ENCODE data around the gene TLE3.

TLE3 gene

DNA sequence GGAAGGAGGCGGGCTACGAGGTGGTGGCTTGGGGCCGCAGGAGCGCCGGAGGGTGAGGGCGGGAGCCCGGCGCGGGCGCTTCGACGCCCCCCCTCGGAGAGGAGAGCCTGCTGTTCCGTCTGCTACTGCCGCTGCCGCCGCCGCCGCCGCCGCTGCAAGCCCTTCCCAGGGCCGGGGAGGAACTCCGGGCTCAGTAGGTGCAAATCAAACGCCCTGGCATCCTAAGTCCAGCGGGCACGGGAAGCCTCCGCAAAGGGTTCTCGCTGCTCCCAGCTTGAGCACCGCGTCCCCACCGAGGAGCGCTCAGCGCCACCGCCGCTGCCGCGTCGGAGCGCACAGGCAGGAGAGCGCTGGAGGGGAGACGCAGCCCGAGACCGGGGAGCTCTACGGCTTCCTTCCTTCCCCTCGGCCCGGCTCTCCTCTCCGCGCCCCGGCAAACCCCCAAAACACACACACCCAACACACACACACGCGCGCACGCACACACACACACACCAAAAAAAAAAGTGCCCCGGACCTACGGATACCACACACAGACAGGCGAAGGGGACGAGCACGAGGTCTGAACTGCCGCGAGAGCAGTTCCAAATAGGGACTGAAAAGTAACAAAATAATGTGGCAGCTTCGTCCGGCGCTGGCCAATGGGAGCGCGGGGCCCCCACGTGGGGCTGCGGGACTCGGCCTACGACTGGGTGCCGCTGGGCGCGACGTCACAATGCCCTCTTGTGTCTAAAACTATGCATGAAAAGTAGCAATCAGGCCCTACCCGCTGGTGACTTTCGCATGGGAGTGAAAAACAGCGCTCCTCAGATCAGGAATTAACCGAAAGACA is at the start of gene TLE3:
Gene TLE3 (minus strand): TSS at position 597 of the 832 bp plus-strand sequence. CDS start 1,119 bp downstream, outside the sequence.
- no peak for TF ChIP-seq EZH2 (IDR thresholded peaks at IDR 0.05)
- peak; percentile 96 for TF ChIP-seq POLR2AphosphoS5 (IDR thresholded peaks at IDR 0.05; ENCODE audit: borderline replicate concordance, low read depth, low read length)

DNA sequence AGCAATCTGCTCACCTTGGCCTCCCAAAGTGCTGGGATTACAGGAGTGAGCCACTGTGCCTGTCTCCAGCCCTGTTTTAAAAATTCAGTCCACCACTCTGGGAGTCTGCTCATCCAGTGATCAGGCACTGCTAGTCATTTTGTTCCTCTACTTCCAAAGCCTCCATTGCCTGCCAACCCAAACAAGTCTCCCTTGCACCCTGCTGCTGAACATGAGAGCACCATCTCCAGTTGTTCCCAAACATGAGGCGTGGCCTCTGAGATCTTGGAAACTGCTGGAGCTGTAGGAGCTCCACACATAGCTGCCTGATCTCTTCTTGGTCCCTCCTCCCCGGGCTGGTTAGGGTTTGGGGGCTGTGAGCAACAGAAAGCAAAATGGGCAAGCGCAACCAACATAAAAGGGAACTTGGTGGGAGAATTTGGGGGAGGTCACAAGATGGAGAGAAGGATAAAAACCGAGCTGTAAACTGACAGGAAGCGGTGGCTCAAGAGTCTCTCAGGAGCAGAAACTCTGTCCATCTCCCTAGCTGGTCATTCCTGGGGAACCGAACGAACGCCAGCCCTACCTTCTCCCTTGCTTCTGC is 49.6 kb upstream of the TLE3 start:
- TF ChIP-seq POLR2AphosphoS5 (IDR thresholded peaks at IDR 0.05; ENCODE audit: borderline replicate concordance, low read depth, low read length) (no peak), EZH2 (IDR thresholded peaks at IDR 0.05) (no peak), FOXP2 (optimal IDR thresholded peaks at IDR 0.05; ENCODE audit: control extremely low read depth, extremely low read length, insufficient read depth) (no peak)
- Histone ChIP-seq H3K9ac (ENCODE audit: insufficient read length) (no peak overlapping the region), H3K36me3 (ENCODE audit: insufficient read depth, low read length) (no peaks in the 10 kb centered on the region), H3K4me3 (no peak overlapping the region), H3K27ac (no peak overlapping the region), H3K9me3 (ENCODE audit: low read depth, low read length) (no peaks in the 10 kb centered on the region)
- DNase-seq (ENCODE audit: low read depth, low spot score) = no peak

More for the DNA sequence above, at the start of gene TLE3:
- Histone ChIP-seq H3K9me3 (ENCODE audit: low read depth, low read length) (no peaks in the 10 kb centered on the region), H3K27ac (peak within 1 kb of the TSS; percentile 75), H3K9ac (ENCODE audit: insufficient read length) (peak within 1 kb of the TSS; percentile 94), H3K36me3 (ENCODE audit: insufficient read depth, low read length) (peaks cover 27% of the 10 kb centered on the region), H3K4me3 (peak within 1 kb of the TSS; percentile 99)
- peak; percentile 92 for DNase-seq (ENCODE audit: low read depth, low spot score)

DNA sequence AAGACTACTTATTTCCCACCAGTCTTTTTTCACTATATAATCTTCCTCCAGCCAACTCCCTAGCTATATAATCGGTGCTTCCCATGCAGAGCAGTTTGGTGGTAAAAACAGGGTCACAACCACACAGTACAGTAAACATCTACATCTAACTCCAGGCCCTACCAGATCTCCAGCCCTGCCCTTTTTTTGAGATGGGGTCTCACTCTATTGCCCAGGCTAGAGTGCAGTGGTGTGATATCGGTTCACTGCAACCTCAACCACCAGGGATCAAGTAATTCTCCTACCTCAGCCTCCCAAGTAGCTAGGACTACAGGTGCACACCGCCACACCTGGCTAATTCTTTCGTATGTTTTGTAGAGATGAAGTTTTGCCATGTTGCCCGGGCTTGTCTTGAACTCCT is 49.1 kb upstream of the TLE3 start:
- Histone ChIP-seq H3K9me3 (ENCODE audit: low read depth, low read length) (no peaks in the 10 kb centered on the region), H3K27ac (no peak overlapping the region), H3K36me3 (ENCODE audit: insufficient read depth, low read length) (no peaks in the 10 kb centered on the region), H3K9ac (ENCODE audit: insufficient read length) (no peak overlapping the region), H3K4me3 (no peak overlapping the region)
- DNase-seq (ENCODE audit: low read depth, low spot score) = no peak
- TF ChIP-seq POLR2AphosphoS5 (IDR thresholded peaks at IDR 0.05; ENCODE audit: borderline replicate concordance, low read depth, low read length) (no peak), FOXP2 (optimal IDR thresholded peaks at IDR 0.05; ENCODE audit: control extremely low read depth, extremely low read length, insufficient read depth) (no peak), EZH2 (IDR thresholded peaks at IDR 0.05) (no peak)

DNA sequence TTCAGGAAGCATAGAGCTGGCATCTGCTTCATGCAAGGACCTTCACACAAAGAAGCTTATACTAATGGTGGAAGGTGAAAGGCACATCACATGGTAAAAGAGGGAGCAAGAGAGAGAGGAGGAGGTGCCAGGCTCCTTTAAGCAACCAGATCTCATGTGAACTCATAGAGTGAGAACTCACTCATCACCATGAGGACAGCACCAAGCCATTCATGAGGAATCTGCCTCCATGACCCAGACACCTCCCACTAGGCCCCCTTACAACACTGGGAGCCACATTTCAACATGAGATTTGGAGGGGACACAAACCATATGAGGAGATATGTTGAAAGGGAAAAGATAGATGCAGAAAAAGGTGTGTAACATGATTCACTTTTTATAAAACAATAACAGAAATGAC is 48.4 kb upstream of the TLE3 start:
- Histone ChIP-seq H3K27ac (no peak overlapping the region), H3K36me3 (ENCODE audit: insufficient read depth, low read length) (no peaks in the 10 kb centered on the region), H3K9ac (ENCODE audit: insufficient read length) (no peak overlapping the region), H3K9me3 (ENCODE audit: low read depth, low read length) (no peaks in the 10 kb centered on the region), H3K4me3 (no peak overlapping the region)
- DNase-seq (ENCODE audit: low read depth, low spot score) = no peak
- TF ChIP-seq EZH2 (IDR thresholded peaks at IDR 0.05) (no peak), FOXP2 (optimal IDR thresholded peaks at IDR 0.05; ENCODE audit: control extremely low read depth, extremely low read length, insufficient read depth) (no peak), POLR2AphosphoS5 (IDR thresholded peaks at IDR 0.05; ENCODE audit: borderline replicate concordance, low read depth, low read length) (no peak)

DNA sequence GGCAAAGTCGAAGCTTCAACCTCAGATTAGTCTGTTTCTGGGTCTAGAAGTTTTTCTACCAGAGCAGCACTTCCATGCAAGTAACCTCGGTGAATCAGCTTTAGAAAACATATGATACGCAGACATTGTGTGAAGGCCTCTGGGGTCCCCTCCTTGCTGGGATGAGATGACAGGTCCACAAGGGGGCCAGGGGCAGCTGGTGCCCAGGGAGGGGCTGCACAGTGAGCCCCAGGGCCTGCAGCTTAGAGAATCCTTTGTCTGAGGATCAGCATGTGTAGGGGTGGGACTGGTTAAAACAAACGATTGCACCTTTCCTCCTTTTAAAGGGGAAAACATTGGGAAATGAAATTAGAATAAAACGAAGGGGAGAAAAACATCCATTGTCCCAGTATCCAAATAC is 47.5 kb upstream of the TLE3 start:
- no peak overlapping the region for H3K9ac ChIP-seq (ENCODE audit: insufficient read length)
- H3K36me3 ChIP-seq (ENCODE audit: insufficient read depth, low read length) = no peaks in the 10 kb centered on the region
- no peak for DNase-seq (ENCODE audit: low read depth, low spot score)
- H3K27ac ChIP-seq = no peak overlapping the region
- TF ChIP-seq EZH2 (IDR thresholded peaks at IDR 0.05) = no peak
- TF ChIP-seq FOXP2 (optimal IDR thresholded peaks at IDR 0.05; ENCODE audit: control extremely low read depth, extremely low read length, insufficient read depth) = no peak
- no peak for TF ChIP-seq POLR2AphosphoS5 (IDR thresholded peaks at IDR 0.05; ENCODE audit: borderline replicate concordance, low read depth, low read length)
- no peaks in the 10 kb centered on the region for H3K9me3 ChIP-seq (ENCODE audit: low read depth, low read length)
- H3K4me3 ChIP-seq = no peak overlapping the region

DNA sequence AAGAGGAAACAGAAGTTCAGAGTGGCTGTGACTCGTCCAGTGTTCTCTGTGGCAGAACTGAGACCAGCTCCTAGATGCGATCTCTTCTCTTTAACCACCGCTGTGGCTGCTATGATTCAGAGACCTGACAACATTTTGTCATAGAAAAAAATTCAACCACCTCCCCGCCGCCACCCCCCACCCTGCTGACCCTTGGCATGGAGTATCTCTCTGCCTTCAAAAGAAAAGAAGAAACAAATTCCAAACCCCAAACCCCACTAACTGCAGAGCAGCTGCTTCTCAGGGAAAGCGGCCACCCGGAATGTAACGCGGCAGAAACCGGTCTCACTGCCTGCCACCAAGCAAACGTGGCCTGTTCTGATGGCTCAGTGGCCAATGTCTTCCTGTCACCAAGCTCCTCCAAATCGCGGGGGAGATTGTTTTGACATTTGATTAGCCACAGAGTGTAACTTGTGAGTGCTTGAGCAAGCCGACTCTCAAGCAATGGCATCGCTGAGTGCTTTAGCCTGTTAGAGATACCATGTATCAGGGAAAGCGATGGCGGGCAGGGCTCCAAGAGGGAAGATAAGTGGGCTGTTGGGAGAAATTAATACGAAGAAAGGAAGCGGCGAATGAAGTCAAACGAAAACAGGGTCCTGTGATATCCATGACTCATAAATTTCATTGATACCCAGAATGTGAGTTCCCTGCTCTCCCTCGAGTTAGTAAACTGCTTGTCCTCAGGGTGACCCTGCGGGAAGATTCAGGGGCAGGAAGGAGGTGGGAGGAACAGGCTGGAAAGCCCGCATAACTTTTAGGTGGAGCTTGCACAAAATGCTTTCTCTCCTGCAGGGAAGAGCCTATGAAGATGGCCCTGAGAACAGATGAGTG is 44.8 kb upstream of the TLE3 start:
- Histone ChIP-seq H3K9me3 (ENCODE audit: low read depth, low read length) (no peaks in the 10 kb centered on the region), H3K4me3 (no peak overlapping the region), H3K9ac (ENCODE audit: insufficient read length) (no peak overlapping the region), H3K27ac (no peak overlapping the region), H3K36me3 (ENCODE audit: insufficient read depth, low read length) (no peaks in the 10 kb centered on the region)
- peak; percentile 8 for DNase-seq (ENCODE audit: low read depth, low spot score)
- TF ChIP-seq FOXP2 (optimal IDR thresholded peaks at IDR 0.05; ENCODE audit: control extremely low read depth, extremely low read length, insufficient read depth) = no peak

DNA sequence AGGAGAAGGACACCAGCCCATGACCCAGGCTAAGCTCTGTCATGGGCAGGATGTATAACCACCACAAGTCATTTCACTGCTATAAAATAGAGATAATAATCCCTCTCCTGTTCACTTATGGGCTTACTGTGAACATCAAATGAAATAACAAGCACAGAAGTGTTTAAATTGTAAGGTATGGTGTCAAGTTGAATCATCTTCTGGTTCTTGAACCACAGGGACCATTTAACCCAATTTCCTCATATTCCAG is 44.3 kb upstream of the TLE3 start:
- no peak overlapping the region for H3K4me3 ChIP-seq
- H3K36me3 ChIP-seq (ENCODE audit: insufficient read depth, low read length) = no peaks in the 10 kb centered on the region
- no peak for DNase-seq (ENCODE audit: low read depth, low spot score)
- no peaks in the 10 kb centered on the region for H3K9me3 ChIP-seq (ENCODE audit: low read depth, low read length)
- no peak overlapping the region for H3K9ac ChIP-seq (ENCODE audit: insufficient read length)
- no peak for TF ChIP-seq FOXP2 (optimal IDR thresholded peaks at IDR 0.05; ENCODE audit: control extremely low read depth, extremely low read length, insufficient read depth)
- no peak for TF ChIP-seq POLR2AphosphoS5 (IDR thresholded peaks at IDR 0.05; ENCODE audit: borderline replicate concordance, low read depth, low read length)
- no peak for TF ChIP-seq EZH2 (IDR thresholded peaks at IDR 0.05)
- no peak overlapping the region for H3K27ac ChIP-seq

DNA sequence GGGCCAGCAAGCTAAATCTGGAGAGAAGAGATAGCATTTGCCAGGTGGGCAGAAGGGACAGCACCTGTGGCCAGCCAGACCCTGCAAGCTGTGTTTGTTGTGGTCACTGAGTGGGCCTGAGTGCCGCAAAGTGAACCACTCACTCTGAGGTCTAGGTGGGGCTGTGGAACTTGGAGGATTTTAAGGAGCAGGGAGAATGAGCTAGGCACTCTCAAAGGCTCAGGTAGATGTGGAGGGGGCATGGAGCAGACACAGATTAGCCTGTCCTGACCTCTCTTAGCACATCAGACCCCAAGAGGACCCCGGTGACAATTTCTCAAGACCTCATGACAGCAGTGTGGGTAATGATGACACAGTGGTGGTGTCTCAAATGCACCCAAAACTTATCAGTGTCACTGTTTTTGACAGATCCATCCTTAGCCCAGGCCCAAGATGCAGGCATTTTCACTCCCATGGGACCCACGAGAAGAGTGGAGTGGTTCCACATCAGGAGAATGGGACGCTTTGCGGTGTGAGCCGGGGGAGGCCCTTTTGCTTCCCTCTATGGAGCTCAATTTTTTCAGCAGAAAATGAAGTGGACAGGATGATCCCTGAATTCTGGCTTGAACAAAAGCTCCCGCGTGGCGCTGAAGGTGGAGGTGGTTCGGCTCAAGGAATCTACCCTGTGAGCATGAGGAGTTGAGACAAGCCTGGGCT is 43.8 kb upstream of the TLE3 start:
- no peak overlapping the region for H3K27ac ChIP-seq

More for the DNA sequence above, 43.8 kb upstream of the TLE3 start:
- Histone ChIP-seq H3K4me3 (no peak overlapping the region), H3K9me3 (ENCODE audit: low read depth, low read length) (no peaks in the 10 kb centered on the region), H3K9ac (ENCODE audit: insufficient read length) (no peak overlapping the region), H3K36me3 (ENCODE audit: insufficient read depth, low read length) (no peaks in the 10 kb centered on the region)
- no peak for DNase-seq (ENCODE audit: low read depth, low spot score)
- TF ChIP-seq FOXP2 (optimal IDR thresholded peaks at IDR 0.05; ENCODE audit: control extremely low read depth, extremely low read length, insufficient read depth) (no peak), POLR2AphosphoS5 (IDR thresholded peaks at IDR 0.05; ENCODE audit: borderline replicate concordance, low read depth, low read length) (no peak), EZH2 (IDR thresholded peaks at IDR 0.05) (no peak)

Data from SK-N-MC (cell line).